OCI-LY3 (cell line): ENCODE results near the gene CECR2.
"Not testable (repeated sequence)": the region's sequence is repeated elsewhere in the genome, so short reads cannot be mapped to it uniquely, and the experiment has no call there.

ENCODE experiments used
- H2AFZ ChIP-seq: fragments of 200-600, 300-600 bp; shearing (Covaris generic); 2 replicates; pipeline ENCODE4 v1.6.0; 2014; ENCODE audit warnings: antibody characterized with exemption, low read depth, low read length
- H3K27ac ChIP-seq: fragments of 200-600, 300-600 bp; sonication (generic); 2 replicates; pipeline ENCODE4 v1.5.1; 2014; ENCODE audit warnings: mild to moderate bottlenecking, low read length, moderate library complexity, mixed read lengths
- H3K27me3 ChIP-seq: fragments of 200-600, 300-600 bp; sonication (generic); 2 replicates; pipeline ENCODE4 v1.6.1; 2014; ENCODE audit warnings: low read depth, low read length, mixed read lengths
- H3K36me3 ChIP-seq: fragments of 200-600, 300-600 bp; sonication (generic); replicated peaks from 2 replicates; pipeline ENCODE3; 2014; ENCODE audit warnings: low read depth, low read length, mixed read lengths
- H3K4me1 ChIP-seq: fragments of 300-600, 200-600 bp; sonication (generic); 2 replicates; pipeline ENCODE4 v1.6.1; 2014; ENCODE audit warnings: low read length, mixed read lengths
- H3K4me2 ChIP-seq: fragments of 200-600, 300-600 bp; sonication (generic); 2 replicates; pipeline ENCODE4 v1.6.1; 2014; ENCODE audit warnings: low read length, mixed read lengths
- H3K4me3 ChIP-seq: fragments of 300-600, 200-600 bp; sonication (generic); 2 replicates; pipeline ENCODE4 v1.5.1; 2014; ENCODE audit warnings: antibody characterized with exemption, mild to moderate bottlenecking, low read length, moderate library complexity
- H3K79me2 ChIP-seq: fragments of 300-600, 200-600 bp; shearing (Covaris generic); 2 replicates; pipeline ENCODE4 v1.6.1; 2014; ENCODE audit warnings: mild to moderate bottlenecking, low read length, mixed read lengths
- H3K9ac ChIP-seq: fragments of 300-600, 200-600 bp; shearing (Covaris generic); 2 replicates; pipeline ENCODE4 v1.6.0; 2014; ENCODE audit warnings: mild to moderate bottlenecking, low read length, moderate library complexity
- H3K9me3 ChIP-seq: fragments of 200-600, 300-600 bp; shearing (Covaris generic); 2 replicates; pipeline ENCODE4 v1.6.1; 2014; ENCODE audit warnings: low read length, mixed read lengths; ENCODE audit not compliant: insufficient read depth
- H4K20me1 ChIP-seq: fragments of 200-600, 300-600 bp; sonication (generic); 2 replicates; pipeline ENCODE4 v1.6.1; 2016; ENCODE audit warnings: low read length, mixed read lengths; ENCODE audit not compliant: insufficient read depth
- CTCF ChIP-seq: fragments of 200-600, 300-600 bp; sonication (generic); IDR thresholded peaks from 2 replicates; pipeline ENCODE4 v1.5.1; 2014; ENCODE audit warnings: antibody characterized with exemption, low read length, low read depth
- EZH2phosphoT487 ChIP-seq: fragments of 200-600 bp; shearing (Covaris generic); IDR thresholded peaks from 2 replicates; pipeline ENCODE4 v1.6.1; 2018; ENCODE audit warnings: antibody characterized with exemption, mixed run types, low read depth

CECR2 gene

GRCh38 chr22:17513612-17514011, 144.4 kb downstream of the CECR2 start:
- no peak overlapping the region for H2AFZ ChIP-seq
- no peak overlapping the region for H3K27ac ChIP-seq
- no peak overlapping the region for H3K9ac ChIP-seq
- H3K36me3 ChIP-seq = no peaks in the 10 kb centered on the region
- no peaks in the 10 kb centered on the region for H3K9me3 ChIP-seq
- H3K4me3 ChIP-seq = no peak overlapping the region
- H3K4me1 ChIP-seq = no peaks in the 10 kb centered on the region
- TF ChIP-seq EZH2phosphoT487 (no peak), CTCF (no peak)
- no peaks in the 10 kb centered on the region for H4K20me1 ChIP-seq
- peaks cover 15% of the 10 kb centered on the region; the same call in 1 of the 2 replicates for H3K27me3 ChIP-seq
- H3K4me2 ChIP-seq = no peak overlapping the region
- H3K79me2 ChIP-seq = no peaks in the 10 kb centered on the region

GRCh38 chr22:17514084-17514483, 144.8 kb downstream of the CECR2 start:
- H3K36me3 ChIP-seq = no peaks in the 10 kb centered on the region
- TF ChIP-seq EZH2phosphoT487 (no peak), CTCF (no peak)

GRCh38 chr22:17518406-17518805, 149.1 kb downstream of the CECR2 start:
- no peaks in the 10 kb centered on the region for H3K9me3 ChIP-seq
- no peak overlapping the region for H3K4me2 ChIP-seq
- H3K79me2 ChIP-seq = no peaks in the 10 kb centered on the region
- no peak overlapping the region for H3K27ac ChIP-seq
- no peak overlapping the region for H3K4me3 ChIP-seq
- H3K4me1 ChIP-seq = no peaks in the 10 kb centered on the region
- H3K9ac ChIP-seq = no peak overlapping the region
- no peaks in the 10 kb centered on the region for H3K36me3 ChIP-seq
- H2AFZ ChIP-seq = no peak overlapping the region
- peaks cover 5% of the 10 kb centered on the region; the same call in 1 of the 2 replicates for H3K27me3 ChIP-seq
- TF ChIP-seq EZH2phosphoT487 (no peak), CTCF (no peak)
- H4K20me1 ChIP-seq = no peaks in the 10 kb centered on the region

More at GRCh38 chr22:17514084-17514483, 144.8 kb downstream of the CECR2 start:
- Histone ChIP-seq H3K9ac (no peak overlapping the region), H3K27me3 (peaks cover 14% of the 10 kb centered on the region; the same call in 1 of the 2 replicates), H3K4me3 (no peak overlapping the region), H3K9me3 (no peaks in the 10 kb centered on the region), H3K27ac (no peak overlapping the region), H4K20me1 (no peaks in the 10 kb centered on the region), H3K4me2 (no peak overlapping the region), H2AFZ (no peak overlapping the region), H3K79me2 (no peaks in the 10 kb centered on the region), H3K4me1 (no peaks in the 10 kb centered on the region)

GRCh38 chr22:17521971-17522370, 152.7 kb downstream of the CECR2 start:
- H3K9me3 ChIP-seq, H3K4me3 ChIP-seq, H3K4me1 ChIP-seq, H3K27ac ChIP-seq, H3K79me2 ChIP-seq, H4K20me1 ChIP-seq, H3K4me2 ChIP-seq, H3K27me3 ChIP-seq, H3K9ac ChIP-seq, H2AFZ ChIP-seq, H3K36me3 ChIP-seq: not testable (repeated sequence)

GRCh38 chr22:17523925-17524324, 154.7 kb downstream of the CECR2 start:
- Histone ChIP-seq H3K79me2 (no peaks in the 10 kb centered on the region), H3K9me3 (0 out of 2 replicates have a peak, but pooled peaks cover 2% of the 10 kb centered on the region), H3K4me1 (peaks cover 9% of the 10 kb centered on the region), H3K27ac (no peak overlapping the region), H3K27me3 (peaks cover 10% of the 10 kb centered on the region), H3K4me3 (no peak overlapping the region), H3K4me2 (no peak overlapping the region), H3K9ac (no peak overlapping the region), H3K36me3 (no peaks in the 10 kb centered on the region), H2AFZ (no peak overlapping the region), H4K20me1 (no peaks in the 10 kb centered on the region)
- TF ChIP-seq CTCF (no peak), EZH2phosphoT487 (no peak)
